Measurements from ENCODE around the gene AMBP. TPM values are rescaled to one million over a fixed set of nuclear protein-coding genes. Genes with fewer than 3 reads are reported as not detected.

The AMBP gene
- total RNA-seq, 2 donors from 2014 or later, result 0.68 to 2.9 TPM

GRCh38 chr9:114112778-114113584 is 34.9 kb upstream of the AMBP start:
- H3K4me1 ChIP-seq (ENCODE audit: control insufficient read depth, insufficient read depth, low read length), result peaks cover 2% of the 10 kb centered on the region
- peak; percentile 33 for DNase-seq
- peaks cover 21% of the 10 kb centered on the region for H3K27me3 ChIP-seq (ENCODE audit: control insufficient read depth, insufficient read depth, low read length, poor library complexity, severe bottlenecking)
- H3K9me3 ChIP-seq (ENCODE audit: control insufficient read depth, low read length), result no peaks in the 10 kb centered on the region
- no peaks in the 10 kb centered on the region for H3K36me3 ChIP-seq (ENCODE audit: control insufficient read depth, insufficient read depth, low read length)
- H3K9ac ChIP-seq (ENCODE audit: extremely low read depth, low read length, poor library complexity, severe bottlenecking), result no peak overlapping the region
- WGBS, 2 experiments (ENCODE audit: insufficient coverage in 1 of 2, insufficient read length in 1 of 2), result 85 to 86% methylated on average over 10 of the region's 10 CpGs
- peaks cover 49% of the 10 kb centered on the region for H3K27me3 Mint-ChIP-seq (ENCODE audit: insufficient read depth)
- no peak overlapping the region for H3K4me3 ChIP-seq (ENCODE audit: low read length)
- peaks cover 13% of the 10 kb centered on the region for H3K4me1 Mint-ChIP-seq
- no peaks in the 10 kb centered on the region for H3K9me3 Mint-ChIP-seq
- no peak for TF ChIP-seq CTCF (conservative IDR thresholded peaks at IDR 0.05)
- no peaks in the 10 kb centered on the region for H3K36me3 Mint-ChIP-seq (ENCODE audit: low read depth)
- H3K27ac Mint-ChIP-seq, result no peak overlapping the region
- no peak overlapping the region for H3K27ac ChIP-seq (ENCODE audit: low read depth, low read length)
- no peak overlapping the region for H3K4me3 Mint-ChIP-seq

DNA sequence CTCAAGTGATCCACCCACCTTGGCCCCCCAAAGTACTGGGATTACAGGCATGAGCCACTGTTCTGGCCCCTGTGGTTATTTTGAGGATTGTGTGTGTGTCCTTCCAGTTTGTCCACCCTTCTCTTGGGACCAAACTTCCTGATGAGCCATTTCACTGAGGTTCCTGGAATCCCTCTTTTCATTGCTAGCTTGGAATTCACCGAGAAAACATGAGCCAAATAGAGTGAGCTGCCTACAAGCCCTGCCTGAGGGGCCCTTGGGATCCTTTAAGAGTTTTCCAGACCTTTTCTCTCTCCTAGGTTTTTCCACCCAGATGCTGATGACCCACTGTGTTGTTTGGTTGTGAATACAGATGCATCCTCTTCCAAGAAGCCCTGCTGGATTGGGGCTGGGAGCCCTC is 34.2 kb upstream of the AMBP start:
- no peak overlapping the region for H3K9ac ChIP-seq (ENCODE audit: extremely low read depth, low read length, poor library complexity, severe bottlenecking)
- Mint-ChIP-seq H3K9me3 (no peaks in the 10 kb centered on the region), H3K27me3 (ENCODE audit: insufficient read depth) (peaks cover 51% of the 10 kb centered on the region), H3K36me3 (ENCODE audit: low read depth) (no peaks in the 10 kb centered on the region), H3K4me1 (peaks cover 9% of the 10 kb centered on the region), H3K4me3 (no peak overlapping the region), H3K27ac (no peak overlapping the region)
- H3K27ac ChIP-seq (ENCODE audit: low read depth, low read length), result no peak overlapping the region
- H3K9me3 ChIP-seq (ENCODE audit: control insufficient read depth, low read length), result no peaks in the 10 kb centered on the region
- H3K4me3 ChIP-seq (ENCODE audit: low read length), result no peak overlapping the region
- DNase-seq, result peak; percentile 17
- TF ChIP-seq CTCF (conservative IDR thresholded peaks at IDR 0.05), result no peak
- 78 to 88% methylated on average over 1 of the region's 1 CpG for WGBS, 2 experiments (ENCODE audit: insufficient coverage in 1 of 2, insufficient read length in 1 of 2)
- peaks cover 21% of the 10 kb centered on the region for H3K27me3 ChIP-seq (ENCODE audit: control insufficient read depth, insufficient read depth, low read length, poor library complexity, severe bottlenecking)
- peaks cover 2% of the 10 kb centered on the region for H3K4me1 ChIP-seq (ENCODE audit: control insufficient read depth, insufficient read depth, low read length)
- no peaks in the 10 kb centered on the region for H3K36me3 ChIP-seq (ENCODE audit: control insufficient read depth, insufficient read depth, low read length)

DNA sequence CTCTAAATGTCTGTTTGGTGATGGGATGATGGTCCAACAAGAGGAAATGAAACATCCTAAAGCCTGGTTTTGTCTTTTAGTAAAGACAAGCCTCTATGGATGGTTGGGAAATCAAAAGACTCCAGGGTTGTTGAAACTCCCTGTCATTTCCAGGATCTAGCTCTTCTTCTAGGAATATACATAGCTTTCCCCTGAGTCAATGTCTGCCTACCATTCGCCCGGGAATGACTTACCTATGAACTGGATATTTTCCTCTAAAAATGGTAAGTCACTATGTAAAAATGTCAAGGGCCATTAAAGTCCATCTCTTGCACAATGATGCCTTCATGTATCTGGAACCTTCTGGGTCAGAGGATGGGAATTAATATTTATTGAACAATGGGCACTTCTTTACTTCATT is 32.1 kb upstream of the AMBP start:
- Histone ChIP-seq H3K27me3 (ENCODE audit: control insufficient read depth, insufficient read depth, low read length, poor library complexity, severe bottlenecking) (peaks cover 32% of the 10 kb centered on the region), H3K36me3 (ENCODE audit: control insufficient read depth, insufficient read depth, low read length) (no peaks in the 10 kb centered on the region), H3K9me3 (ENCODE audit: control insufficient read depth, low read length) (no peaks in the 10 kb centered on the region), H3K9ac (ENCODE audit: extremely low read depth, low read length, poor library complexity, severe bottlenecking) (no peak overlapping the region), H3K27ac (ENCODE audit: low read depth, low read length) (no peak overlapping the region), H3K4me3 (ENCODE audit: low read length) (no peak overlapping the region), H3K4me1 (ENCODE audit: control insufficient read depth, insufficient read depth, low read length) (peaks cover under 1% of the 10 kb centered on the region)
- H3K36me3 Mint-ChIP-seq (ENCODE audit: low read depth), result no peaks in the 10 kb centered on the region
- no peaks in the 10 kb centered on the region for H3K9me3 Mint-ChIP-seq
- WGBS, 2 experiments (ENCODE audit: insufficient coverage in 1 of 2, insufficient read length in 1 of 2), result 88 to 100% methylated on average over 2 of the region's 2 CpGs
- H3K27me3 Mint-ChIP-seq (ENCODE audit: insufficient read depth), result peaks cover 66% of the 10 kb centered on the region
- no peak overlapping the region for H3K27ac Mint-ChIP-seq
- no peak for DNase-seq
- no peak for TF ChIP-seq CTCF (conservative IDR thresholded peaks at IDR 0.05)
- H3K4me3 Mint-ChIP-seq, result no peak overlapping the region
- peaks cover 9% of the 10 kb centered on the region for H3K4me1 Mint-ChIP-seq
